CD4-positive, alpha-beta T cell treated with Interleukin-1 beta for 1 hour (primary cell): ENCODE measurements around the gene MKRN3.
"Not testable (repeated sequence)": the region's sequence is repeated elsewhere in the genome, so short reads cannot be mapped to it uniquely, and the experiment has no call there.

ENCODE experiments used
- DNase-seq, 2 donors: peaks; one replicate each; pipeline ENCODE4 v3.0.0-alpha.2; 2020 to 2022

Gene MKRN3

DNA sequence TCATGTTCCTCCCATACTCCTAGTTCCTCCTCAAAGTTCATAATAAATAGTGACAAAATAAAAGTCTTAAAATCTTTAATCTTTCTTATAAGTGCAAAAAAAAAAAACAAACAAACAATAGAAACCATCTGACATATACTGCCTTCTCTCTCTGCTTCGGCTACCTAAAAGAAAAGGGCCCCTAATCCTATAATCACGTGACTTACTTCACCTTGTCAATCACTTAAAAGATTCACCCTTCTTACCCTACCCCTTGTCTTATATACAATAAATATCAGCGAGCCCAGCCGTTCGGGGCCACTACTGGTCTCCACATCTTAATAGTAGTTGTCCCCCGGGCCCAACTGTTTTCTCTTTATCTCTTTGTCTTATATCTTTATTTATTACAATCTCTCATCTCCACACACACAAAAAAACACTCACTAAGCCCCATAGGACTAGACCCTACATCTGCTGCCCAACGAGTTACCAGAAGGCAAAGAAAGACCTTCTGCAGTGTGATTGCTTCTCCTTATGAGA, 28.8 kb downstream of the MKRN3 start:
- no peak for DNase-seq

DNA sequence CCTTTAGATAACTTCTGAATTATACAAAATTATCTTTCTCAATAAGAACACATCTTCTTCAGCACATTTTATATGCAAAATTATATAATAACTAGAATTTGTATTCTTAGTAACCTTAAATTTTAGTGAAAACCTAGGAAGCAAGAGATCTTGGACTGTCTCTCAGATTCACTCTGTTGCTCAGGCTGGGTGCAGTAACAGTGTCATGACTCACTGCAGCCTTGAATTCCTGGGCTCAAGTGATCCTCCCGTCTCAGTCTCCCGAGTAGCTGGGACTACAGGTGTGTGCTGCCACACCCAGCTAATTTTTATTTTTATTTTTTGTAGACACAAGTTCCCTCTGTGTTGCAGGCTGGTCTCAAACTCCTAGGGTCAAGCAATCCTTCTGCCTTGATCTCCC, 29.9 kb downstream of the MKRN3 start:
- no peak for DNase-seq

DNA sequence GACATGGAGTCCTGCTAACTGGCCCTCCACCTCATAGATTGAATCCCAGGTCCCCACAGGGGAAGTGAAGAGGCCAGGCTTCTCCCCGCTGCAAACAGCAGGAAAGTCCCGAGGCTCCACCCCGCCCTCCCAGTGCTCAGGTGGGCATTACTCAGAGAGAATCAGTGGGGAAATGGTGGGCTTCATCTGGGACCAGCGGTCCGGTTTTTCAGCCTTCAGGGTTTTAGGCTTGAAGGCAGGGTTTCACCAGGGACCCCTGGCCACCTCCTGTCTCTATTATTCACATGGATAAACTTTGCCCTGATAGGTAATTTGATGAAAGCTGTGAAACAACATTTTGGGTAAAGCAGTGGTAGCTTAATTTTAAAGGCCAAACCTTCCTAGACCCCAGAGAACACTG, 31.3 kb downstream of the MKRN3 start:
- DNase-seq = no peak

DNA sequence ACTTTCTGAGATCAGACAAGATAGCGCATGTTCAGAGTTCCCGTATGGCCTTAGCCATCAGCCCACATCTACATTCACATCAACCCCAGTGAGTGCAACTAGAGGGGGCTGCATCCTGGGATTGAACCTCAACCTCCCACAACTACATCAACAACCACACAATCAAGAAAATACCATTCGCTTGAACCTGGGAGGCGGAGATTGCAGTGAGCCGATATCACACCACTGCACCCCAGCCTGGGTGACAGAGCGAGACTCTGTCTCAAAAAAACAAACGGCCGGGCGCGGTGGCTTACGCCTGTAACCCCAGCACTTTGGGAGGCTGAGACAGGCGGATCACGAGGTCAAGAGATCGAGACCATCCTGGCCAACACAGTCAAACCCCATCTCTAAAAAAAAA, 31.8 kb downstream of the MKRN3 start:
- not testable (repeated sequence) for DNase-seq

DNA sequence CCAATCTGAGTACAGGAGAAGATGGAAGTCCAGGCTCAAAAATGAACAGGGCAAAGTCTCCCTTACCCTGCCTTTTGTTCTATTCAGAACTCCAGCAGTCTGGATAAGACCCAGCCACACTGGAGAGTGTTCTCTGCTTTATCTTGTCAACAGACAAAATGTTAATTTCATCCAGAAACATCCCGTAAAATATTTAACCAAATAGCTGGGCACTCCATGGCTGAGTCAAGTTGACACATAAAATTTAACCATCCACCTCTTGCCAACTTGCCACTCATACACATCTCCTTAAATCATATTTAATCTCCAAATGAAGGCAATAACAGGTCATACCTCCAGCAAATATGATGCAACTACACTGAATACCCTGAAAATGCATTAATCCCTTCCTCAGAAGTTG, 33.6 kb downstream of the MKRN3 start:
- no peak for DNase-seq

DNA sequence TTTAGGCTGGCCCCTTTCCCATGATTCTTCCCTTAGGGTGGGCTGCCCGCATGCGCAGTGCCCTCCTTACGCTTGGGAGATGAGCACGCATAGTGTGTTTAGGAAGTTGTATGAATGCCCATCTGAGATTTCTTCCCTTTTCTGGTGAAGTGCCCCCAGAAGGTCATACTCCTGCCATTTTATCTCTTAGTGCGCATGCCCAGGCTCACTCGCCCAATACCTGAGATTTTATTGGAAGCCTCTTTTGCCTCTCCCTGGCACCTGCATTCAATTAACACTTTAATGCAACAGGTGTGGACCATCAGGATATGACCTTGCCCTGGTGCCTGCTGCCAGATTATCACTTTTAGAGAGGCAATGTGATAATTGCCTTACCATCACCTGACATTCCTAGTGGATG, 36.6 kb downstream of the MKRN3 start:
- DNase-seq = no peak

DNA sequence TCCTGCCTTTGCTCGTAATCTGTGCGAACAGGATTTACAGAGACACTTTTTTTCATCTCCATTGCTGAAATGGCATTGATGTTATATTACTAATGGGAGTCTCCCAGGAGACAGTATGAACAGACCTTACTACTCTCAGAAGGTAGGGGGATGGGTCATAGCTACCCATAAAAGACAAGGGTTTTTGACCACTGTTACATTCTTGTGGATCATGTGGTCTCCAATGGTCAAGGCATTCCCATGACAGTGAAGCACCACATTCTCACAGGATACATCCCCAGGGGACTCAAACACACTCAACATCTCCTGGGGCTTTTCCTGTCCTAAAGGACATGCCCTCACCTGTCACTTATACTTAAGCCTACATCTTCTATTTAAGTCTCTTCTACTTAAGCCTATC, 40.8 kb downstream of the MKRN3 start:
- DNase-seq = no peak

DNA sequence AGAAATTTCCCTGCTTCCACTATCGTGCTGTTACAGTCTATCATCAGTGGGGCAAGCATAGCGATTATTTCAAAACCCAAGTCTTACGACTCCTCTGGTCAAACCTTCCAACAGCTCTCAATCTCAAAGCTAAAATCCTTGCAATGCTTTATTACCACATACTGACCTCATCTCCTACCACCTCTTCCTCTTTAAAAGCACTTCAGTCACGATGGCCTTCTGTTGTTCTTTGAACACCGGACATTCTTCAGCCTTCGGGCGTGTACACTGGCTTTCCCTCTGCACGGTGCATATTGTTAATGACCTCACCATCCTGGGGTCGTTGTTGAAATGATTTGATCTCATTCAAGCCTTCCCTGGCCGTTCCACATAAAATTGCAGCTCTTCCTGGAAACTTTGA, 51.1 kb downstream of the MKRN3 start:
- no peak for DNase-seq
